GM20431 (cell line): ENCODE measurements around the gene KCND2.
"Not testable (repeated sequence)": the region's sequence is repeated elsewhere in the genome, so short reads cannot be mapped to it uniquely, and the experiment has no call there.

Experiments
- in situ Hi-C: fragments of 300-500 bp; cut with MseI, MboI; formaldehyde crosslinking; loops from one replicate; pipeline ENCODE4 v1.15.0; 2020; ENCODE audit warnings: low sequenced_read_pairs; ENCODE audit not compliant: unreplicated experiment

Gene KCND2

DNA sequence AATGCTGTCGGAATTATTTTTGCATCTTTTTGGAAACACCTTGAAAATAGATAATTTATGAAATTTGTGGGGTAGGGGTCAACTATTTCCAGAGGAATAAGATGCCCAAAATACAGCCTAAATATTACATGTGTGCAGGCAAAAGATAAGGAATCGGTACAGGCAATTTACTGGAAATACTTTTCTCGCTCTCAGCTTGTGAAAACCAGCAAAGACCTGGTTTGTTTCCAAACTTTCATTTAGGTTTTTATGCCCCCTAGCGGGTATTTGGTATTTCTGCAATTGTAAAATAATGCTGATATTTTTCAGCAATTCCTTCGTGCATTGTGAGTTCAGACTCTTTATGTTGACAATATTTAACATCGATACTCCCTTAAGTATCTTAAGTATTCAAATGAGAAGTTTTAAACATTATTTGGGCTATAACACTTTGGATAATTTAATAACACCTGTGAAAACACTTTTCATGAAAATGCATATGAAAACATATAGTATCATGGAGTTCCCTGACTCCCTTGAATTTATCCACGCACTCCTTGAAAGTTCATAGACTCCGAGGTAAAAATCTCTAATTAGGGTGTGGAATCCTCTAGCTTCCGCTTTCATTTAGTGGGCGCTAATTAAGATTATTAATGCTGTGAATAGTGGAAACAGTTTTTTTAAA is 452.5 kb downstream of the KCND2 start:
- in situ Hi-C loops: no loop called here

- in situ Hi-C loops: no loop called here
Observed at GRCh38 chr7:120729245-120729644, 456.3 kb downstream of the KCND2 start.

- in situ Hi-C loops: no loop called here
Observed at GRCh38 chr7:120731271-120731670, 458.3 kb downstream of the KCND2 start.

- in situ Hi-C loops: no loop called here
Observed at GRCh38 chr7:120732256-120732655, 459.3 kb downstream of the KCND2 start.

DNA sequence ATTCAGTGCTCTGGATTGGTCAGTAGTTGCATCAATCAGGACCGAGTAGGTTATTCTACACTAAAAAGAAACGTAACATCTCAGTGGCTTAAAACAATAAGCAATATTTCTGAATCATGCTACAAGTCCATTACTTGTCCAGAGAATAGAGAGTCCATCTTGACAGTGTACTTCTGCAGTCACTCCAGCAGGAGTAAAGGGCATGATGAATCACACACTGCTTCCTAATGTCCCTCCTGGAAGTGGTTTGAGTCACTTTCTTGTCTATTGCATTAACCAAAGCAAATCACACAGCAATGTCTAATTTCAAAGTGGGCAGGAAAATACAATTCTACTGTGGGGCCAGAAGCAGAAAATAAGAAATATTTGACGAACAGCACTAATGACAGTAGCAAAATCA is 460.2 kb downstream of the KCND2 start:
- in situ Hi-C loops: no loop called here

- in situ Hi-C loops: no loop called here
Observed at GRCh38 chr7:120733835-120734234, 460.9 kb downstream of the KCND2 start.

DNA sequence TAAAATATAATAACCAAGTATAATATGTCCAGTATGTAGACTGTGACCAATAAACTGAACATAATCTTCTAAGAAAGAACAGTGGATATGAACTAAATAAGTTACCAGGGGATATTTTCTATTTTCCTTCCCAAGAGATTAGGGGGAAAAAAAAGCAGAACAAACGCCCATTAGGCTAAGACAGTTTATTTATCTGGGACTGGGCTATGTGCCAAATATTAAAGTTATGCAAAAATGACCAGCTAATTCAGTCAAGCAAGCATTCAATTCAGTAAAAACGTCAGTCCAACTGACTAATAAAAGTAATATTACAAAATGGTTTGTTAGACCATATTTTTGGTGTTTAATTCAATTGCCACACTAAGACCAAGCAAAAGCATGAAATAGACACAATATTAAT is 462.8 kb downstream of the KCND2 start:
- in situ Hi-C loops: no loop called here

- in situ Hi-C loops: no loop called here
Observed at GRCh38 chr7:120738816-120739215, 465.8 kb downstream of the KCND2 start.

GRCh38 chr7:120740348-120740747 is 467.4 kb downstream of the KCND2 start:
- in situ Hi-C loops: no loop called here

GRCh38 chr7:120741371-120742042 is 468.5 kb downstream of the KCND2 start:
- in situ Hi-C loops: no loop called here

- in situ Hi-C loops: no loop called here
Observed at GRCh38 chr7:120742372-120742771, 469.4 kb downstream of the KCND2 start.

DNA sequence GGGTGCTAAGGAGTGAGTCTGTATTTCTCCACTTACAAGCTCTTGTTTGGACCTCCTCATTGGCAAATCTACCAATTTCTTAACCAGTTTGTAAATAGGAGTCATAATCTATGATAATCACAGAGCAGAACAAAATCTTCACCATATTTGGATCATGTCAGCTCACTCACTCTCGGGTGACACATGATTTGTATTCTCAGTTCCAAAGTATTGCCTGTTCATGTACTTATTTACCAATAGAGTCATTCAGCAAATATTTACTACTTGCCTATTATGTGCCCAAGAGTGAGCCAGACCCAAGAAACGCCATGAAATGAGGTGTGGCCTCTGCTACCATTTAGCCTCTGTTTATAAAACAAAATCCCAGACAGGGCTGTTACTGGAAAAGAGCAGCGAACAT is 470.2 kb downstream of the KCND2 start:
- in situ Hi-C loops: no loop called here

GRCh38 chr7:120760050-120760449 is 487.1 kb downstream of the KCND2 start:
- in situ Hi-C loops: no loop called here

- in situ Hi-C loops: no loop called here
Observed at GRCh38 chr7:120760851-120761250, 487.9 kb downstream of the KCND2 start.

GRCh38 chr7:120770206-120770605 is 497.2 kb downstream of the KCND2 start:
- in situ Hi-C loops: no loop called here

- in situ Hi-C loops: no loop called here
Observed at GRCh38 chr7:120774481-120774880, 501.5 kb downstream of the KCND2 start.

DNA sequence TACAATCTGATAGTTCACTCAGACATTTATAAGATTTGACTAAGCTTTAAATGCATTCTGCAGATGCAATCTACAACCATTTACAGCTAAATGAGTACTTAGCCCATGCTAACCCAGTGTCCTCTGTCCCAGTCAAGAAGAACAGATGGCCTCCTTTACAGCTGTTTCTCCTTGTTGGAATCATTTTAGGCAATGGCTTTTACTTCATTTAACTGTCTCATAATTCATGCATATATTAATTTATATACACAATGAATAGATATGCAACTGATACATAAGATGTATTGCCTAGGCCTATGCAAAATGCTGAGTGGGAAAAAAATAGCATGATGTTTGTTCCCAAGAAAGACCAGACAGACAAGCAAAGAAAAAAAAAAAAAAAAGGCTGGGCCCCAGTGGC is 502.8 kb downstream of the KCND2 start:
- in situ Hi-C loops: no loop called here

DNA sequence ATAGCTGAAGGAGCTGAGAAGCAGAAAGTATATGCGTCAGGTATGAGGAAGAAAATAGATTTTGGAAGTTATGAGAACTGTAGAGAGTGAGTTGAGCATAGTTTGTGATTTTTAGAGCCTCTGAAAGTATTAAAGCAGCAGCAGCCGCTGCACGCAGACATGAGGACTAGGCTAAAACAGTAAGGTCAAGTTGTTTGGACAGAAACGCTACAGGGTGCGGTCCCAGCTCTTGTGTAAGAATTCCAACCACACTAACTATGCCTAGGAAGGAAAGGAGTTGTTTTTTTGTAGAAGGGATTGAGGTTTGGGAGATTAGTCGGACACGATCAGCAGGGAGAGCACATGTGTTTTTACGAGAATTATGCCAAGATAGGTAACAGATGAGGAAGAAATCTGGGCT is 506.1 kb downstream of the KCND2 start:
- in situ Hi-C loops: not testable (repeated sequence)

DNA sequence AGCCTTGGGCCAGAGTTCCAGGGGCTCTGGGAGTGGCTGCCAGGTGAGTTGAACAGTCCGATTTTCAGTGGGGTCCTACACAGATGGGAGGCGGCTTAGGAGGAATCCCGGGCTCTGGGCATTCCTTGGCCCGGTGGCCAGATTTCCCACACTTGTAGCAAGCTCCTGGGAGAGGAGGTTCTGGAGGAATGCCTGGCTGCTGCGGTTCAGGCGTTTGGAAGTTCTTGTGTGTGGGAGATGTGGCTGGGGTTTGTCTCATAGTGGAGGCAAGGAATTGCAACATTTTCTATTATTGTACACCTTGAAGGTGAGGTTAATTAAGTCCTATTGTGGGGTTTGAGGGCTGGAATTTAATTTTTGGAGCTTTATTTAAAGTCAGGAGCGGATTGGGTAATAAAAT is 507.5 kb downstream of the KCND2 start:
- in situ Hi-C loops: not testable (repeated sequence)

DNA sequence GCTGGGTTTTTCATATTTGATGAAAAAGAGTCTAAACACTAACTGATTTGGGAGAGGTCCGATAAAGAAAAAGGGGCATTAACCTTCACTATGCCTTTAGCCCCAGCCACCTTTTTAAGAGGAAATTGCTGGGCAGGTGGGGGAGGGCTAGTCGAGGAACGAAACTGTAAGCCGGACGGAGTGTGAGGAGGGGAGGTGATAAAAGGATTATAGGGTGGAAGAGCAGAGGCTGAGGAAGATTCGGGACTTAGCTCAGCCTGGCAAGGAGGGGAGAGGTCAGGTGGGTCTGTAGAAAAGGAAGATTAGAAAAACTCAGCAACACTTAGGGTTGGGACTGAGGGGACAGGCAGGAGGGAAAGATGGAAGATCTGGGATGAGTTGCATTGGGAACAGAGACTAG is 508.0 kb downstream of the KCND2 start:
- in situ Hi-C loops: no loop called here

- in situ Hi-C loops: not testable (repeated sequence)
Observed at GRCh38 chr7:120781924-120782323, 508.9 kb downstream of the KCND2 start.

DNA sequence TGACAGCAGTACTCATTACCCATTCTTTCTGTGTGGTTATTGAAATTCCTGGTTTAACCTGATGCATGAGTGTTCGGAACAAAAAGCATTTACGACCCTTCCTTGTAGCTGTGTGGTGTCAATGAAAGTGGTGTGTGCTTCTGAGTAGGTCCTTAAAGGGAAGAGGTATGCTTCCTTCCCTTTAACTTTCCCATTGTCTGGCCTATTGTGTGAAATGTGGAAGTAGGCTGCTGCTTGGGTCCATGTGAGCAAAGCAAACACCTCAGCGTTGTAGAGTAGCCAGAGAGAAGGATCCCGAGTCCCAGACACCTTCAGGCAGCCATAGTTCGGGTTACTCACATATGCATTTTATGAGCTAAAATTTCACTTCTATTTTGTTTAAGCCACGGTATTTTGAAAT is 510.3 kb downstream of the KCND2 start:
- in situ Hi-C loops: no loop called here
